A673 (cell line): Measurements from ENCODE around the gene ZBTB20. TPM values are rescaled to one million over a fixed set of nuclear protein-coding genes. Genes with fewer than 3 reads are reported as not detected.

Experiments used
- BruUV-seq: library from RNA; stranded (reverse); fragments of 400-500 nt; replicated peaks from 2 replicates; lab custom pipeline; 2021; lab: Mats Ljungman, UMichigan
- CTCF ChIA-PET: fragments of 300-600 bp; sonication (Branson Sonifier 250); formaldehyde crosslinking; loops from one replicate; lab custom pipeline; 2022; ENCODE audit warnings: antibody characterized with exemption; lab: Charles Lee
- POLR2A ChIA-PET: fragments of 300-600 bp; sonication (Branson Sonifier 250); formaldehyde crosslinking; loops from one replicate; lab custom pipeline; 2022; ENCODE audit warnings: antibody characterized with exemption; ENCODE audit not compliant: low non-redundant PET; lab: Charles Lee
- DNase-seq: peaks from one replicate; pipeline ENCODE4 v3.0.0-alpha.2; 2015; ENCODE audit warnings: low spot score
- H3K27ac ChIP-seq: fragments of 200-600 bp; sonication (generic); 2 replicates; pipeline ENCODE4 v1.5.1; 2016; ENCODE audit warnings: mixed run types, low read depth, mild to moderate bottlenecking, mixed read lengths, antibody characterized with exemption, low read length; ENCODE audit not compliant: poor library complexity, severe bottlenecking
- H3K27me3 ChIP-seq: fragments of 200-600 bp; sonication (generic); replicated peaks from 2 replicates; pipeline ENCODE4 v1.6.1; 2017; ENCODE audit warnings: mixed run types, low read depth, mild to moderate bottlenecking, mixed read lengths, antibody characterized with exemption, low read length; ENCODE audit not compliant: insufficient read depth, poor library complexity
- H3K36me3 ChIP-seq: fragments of 200-600 bp; sonication (generic); 2 replicates; pipeline ENCODE4 v1.6.1; 2016; ENCODE audit warnings: mixed run types, mild to moderate bottlenecking, mixed read lengths, antibody characterized with exemption, low read length; ENCODE audit not compliant: insufficient read depth, poor library complexity, severe bottlenecking
- H3K4me1 ChIP-seq: fragments of 200-600 bp; sonication (generic); 2 replicates; pipeline ENCODE4 v1.6.1; 2017; ENCODE audit warnings: mixed run types, mild to moderate bottlenecking, mixed read lengths, antibody characterized with exemption, low read length; ENCODE audit not compliant: insufficient read depth, poor library complexity, severe bottlenecking
- H3K4me3 ChIP-seq: fragments of 200-600 bp; sonication (generic); 2 replicates; pipeline ENCODE4 v1.5.1; 2016; ENCODE audit warnings: low read depth, mixed run types, mild to moderate bottlenecking, mixed read lengths, low read length; ENCODE audit not compliant: poor library complexity, severe bottlenecking
- H3K9me3 ChIP-seq: fragments of 200-600 bp; sonication (generic); 2 replicates; pipeline ENCODE4 v1.6.1; 2016; ENCODE audit warnings: mixed run types, low read depth, mild to moderate bottlenecking, mixed read lengths, antibody characterized with exemption, low read length; ENCODE audit not compliant: poor library complexity, severe bottlenecking
- EZH2 ChIP-seq: fragments of 200-600 bp; sonication (generic); IDR thresholded peaks from 2 replicates; pipeline ENCODE4 v1.6.1; 2017; ENCODE audit warnings: borderline replicate concordance, low read depth, mild to moderate bottlenecking, mixed read lengths, antibody characterized with exemption, low read length; ENCODE audit not compliant: poor library complexity, severe bottlenecking
- intact Hi-C: fragments of 100-400 bp; cut with micrococcal nuclease; formaldehyde crosslinking; loops from one replicate; pipeline ENCODE4 v1.10.0; 2022; ENCODE audit not compliant: unreplicated experiment
- total RNA-seq: library from RNA; stranded (reverse); gene quantifications from 2 replicates; pipeline ENCODE4 v1.2.3, GENCODE V29; 2021
- TF ChIP-seq, protein P1 (sequence below): fragments of 300-800, 200-600 bp; sonication (generic); conservative IDR thresholded peaks from 2 replicates; pipeline ENCODE4 v1.5.1; 2017; ENCODE audit warnings: low read depth, mild to moderate bottlenecking, antibody characterized with exemption, low read length, moderate library complexity, mixed read lengths

ZBTB20 gene
- total RNA-seq, 1 experiment from 2014 or later: 13.5 TPM

DNA sequence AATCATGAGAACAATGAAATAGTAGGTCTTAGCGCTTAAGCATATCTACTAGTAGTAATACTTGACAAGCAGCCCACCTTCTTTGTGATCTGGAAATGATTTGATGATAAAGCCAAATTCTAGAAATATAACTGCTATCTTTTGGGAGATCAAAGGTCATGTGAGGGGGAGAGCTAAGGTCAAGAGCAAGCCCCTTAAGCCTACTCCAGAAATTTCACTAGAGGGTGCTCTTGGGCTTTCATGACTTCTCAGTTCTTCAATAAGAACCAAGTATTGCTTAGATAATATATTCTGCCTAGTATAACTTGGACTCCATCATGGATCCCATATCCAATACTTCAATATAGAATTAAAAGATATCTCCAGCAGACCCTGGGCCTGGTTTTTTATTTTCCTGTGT, 319.6 kb downstream of the ZBTB20 start:
- no peaks in the 10 kb centered on the region for H3K36me3 ChIP-seq
- ChIA-PET POLR2A (interaction anchor here (0.6 kb wide), 1 partner anchor 241 kb away, joined by 3 read pairs; no protein-coding TSS in a partner anchor), CTCF (interaction anchor here (0.6 kb wide), 1 partner anchor 318 kb away, joined by 6 read pairs; no protein-coding TSS in a partner anchor)
- H3K27ac ChIP-seq: no peak overlapping the region
- BruUV-seq: no TSS peak
- no peaks in the 10 kb centered on the region for H3K9me3 ChIP-seq
- no peak overlapping the region for H3K4me3 ChIP-seq
- no peaks in the 10 kb centered on the region for H3K4me1 ChIP-seq
- TF ChIP-seq, protein P1, sequence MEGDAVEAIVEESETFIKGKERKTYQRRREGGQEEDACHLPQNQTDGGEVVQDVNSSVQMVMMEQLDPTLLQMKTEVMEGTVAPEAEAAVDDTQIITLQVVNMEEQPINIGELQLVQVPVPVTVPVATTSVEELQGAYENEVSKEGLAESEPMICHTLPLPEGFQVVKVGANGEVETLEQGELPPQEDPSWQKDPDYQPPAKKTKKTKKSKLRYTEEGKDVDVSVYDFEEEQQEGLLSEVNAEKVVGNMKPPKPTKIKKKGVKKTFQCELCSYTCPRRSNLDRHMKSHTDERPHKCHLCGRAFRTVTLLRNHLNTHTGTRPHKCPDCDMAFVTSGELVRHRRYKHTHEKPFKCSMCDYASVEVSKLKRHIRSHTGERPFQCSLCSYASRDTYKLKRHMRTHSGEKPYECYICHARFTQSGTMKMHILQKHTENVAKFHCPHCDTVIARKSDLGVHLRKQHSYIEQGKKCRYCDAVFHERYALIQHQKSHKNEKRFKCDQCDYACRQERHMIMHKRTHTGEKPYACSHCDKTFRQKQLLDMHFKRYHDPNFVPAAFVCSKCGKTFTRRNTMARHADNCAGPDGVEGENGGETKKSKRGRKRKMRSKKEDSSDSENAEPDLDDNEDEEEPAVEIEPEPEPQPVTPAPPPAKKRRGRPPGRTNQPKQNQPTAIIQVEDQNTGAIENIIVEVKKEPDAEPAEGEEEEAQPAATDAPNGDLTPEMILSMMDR: peak; percentile 64
- TF ChIP-seq EZH2: no peak
- intact Hi-C loops: loop anchor here (2.0 to 10.0 kb wide), 4 partner anchors 260 to 865 kb away; no protein-coding TSS in a partner anchor
- DNase-seq: peak; percentile 61
- H3K27me3 ChIP-seq: no peaks in the 10 kb centered on the region

DNA sequence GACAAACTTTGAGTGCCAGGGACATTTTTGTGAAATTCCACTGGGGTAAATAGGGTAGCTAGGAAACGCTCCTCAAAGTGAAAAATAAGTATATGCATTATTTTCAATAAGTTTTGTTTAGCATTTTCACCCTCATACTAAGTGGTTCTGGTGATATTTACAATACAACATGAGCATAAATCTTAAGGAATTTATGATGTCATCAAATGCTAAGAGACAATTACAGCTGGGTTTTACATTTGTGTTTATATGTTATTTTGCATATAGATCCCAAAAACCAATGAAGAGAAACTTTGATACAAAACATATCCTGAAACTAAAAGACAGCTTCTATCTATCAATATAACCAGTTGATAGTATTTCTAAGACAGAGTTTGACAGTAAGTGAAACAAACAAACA, 323.1 kb downstream of the ZBTB20 start:
- ChIA-PET POLR2A (no interaction called here), CTCF (no interaction called here)
- no peaks in the 10 kb centered on the region for H3K4me1 ChIP-seq
- BruUV-seq: no TSS peak
- no peaks in the 10 kb centered on the region for H3K9me3 ChIP-seq
- DNase-seq: no peak
- H3K4me3 ChIP-seq: no peak overlapping the region
- intact Hi-C loops: loop anchor here (10.0 kb wide), 1 partner anchor 459 kb away; no protein-coding TSS in a partner anchor
- no peak overlapping the region for H3K27ac ChIP-seq
- H3K36me3 ChIP-seq: no peaks in the 10 kb centered on the region
- peaks cover 12% of the 10 kb centered on the region for H3K27me3 ChIP-seq
- TF ChIP-seq, protein P1: no peak
- no peak for TF ChIP-seq EZH2

DNA sequence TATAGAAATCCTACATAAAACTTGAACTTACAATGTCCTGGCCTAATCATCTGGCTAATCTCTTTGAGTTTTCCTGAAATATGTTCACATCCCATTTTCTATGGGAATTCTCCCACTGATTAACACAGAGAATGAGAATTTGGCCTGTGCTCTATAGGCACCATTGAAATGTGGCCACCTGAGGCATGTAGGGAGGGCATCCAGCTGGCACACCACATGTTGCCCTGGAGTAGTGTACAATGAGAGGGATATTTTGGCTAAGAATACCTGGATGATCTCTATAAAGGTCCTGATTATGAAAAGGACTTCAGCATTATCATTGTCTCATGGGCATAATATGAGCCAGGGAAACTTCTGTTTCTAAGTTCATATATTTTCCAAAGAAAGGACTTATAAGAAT, 324.0 kb downstream of the ZBTB20 start:
- Histone ChIP-seq H3K4me1 (no peaks in the 10 kb centered on the region), H3K9me3 (no peaks in the 10 kb centered on the region), H3K4me3 (no peak overlapping the region), H3K36me3 (no peaks in the 10 kb centered on the region), H3K27ac (no peak overlapping the region), H3K27me3 (peaks cover 18% of the 10 kb centered on the region)
- ChIA-PET POLR2A (no interaction called here), CTCF (no interaction called here)
- no peak for DNase-seq
- BruUV-seq: no TSS peak
- TF ChIP-seq, protein P1: no peak
- TF ChIP-seq EZH2: no peak
- intact Hi-C loops: loop anchor here (10.0 kb wide), 1 partner anchor 458 kb away; no protein-coding TSS in a partner anchor
